SIG-M5 (cell line): Measurements from ENCODE around the gene C19orf25.
"Not testable (repeated sequence)": the region's sequence is repeated elsewhere in the genome, so short reads cannot be mapped to it uniquely, and the experiment has no call there.

Source experiments
- DNase-seq: peaks from one replicate; lab custom pipeline; 2025; lab: John Stamatoyannopoulos, UW

Gene C19orf25

GRCh38 chr19:1512671-1513498 is 33.9 kb upstream of the C19orf25 start, which contains the start of gene ADAMTSL5:
Gene ADAMTSL5 (minus strand): TSS chr19:1513019. CDS start chr19:1510943, 2,076 bp downstream.
- no peak for DNase-seq

DNA sequence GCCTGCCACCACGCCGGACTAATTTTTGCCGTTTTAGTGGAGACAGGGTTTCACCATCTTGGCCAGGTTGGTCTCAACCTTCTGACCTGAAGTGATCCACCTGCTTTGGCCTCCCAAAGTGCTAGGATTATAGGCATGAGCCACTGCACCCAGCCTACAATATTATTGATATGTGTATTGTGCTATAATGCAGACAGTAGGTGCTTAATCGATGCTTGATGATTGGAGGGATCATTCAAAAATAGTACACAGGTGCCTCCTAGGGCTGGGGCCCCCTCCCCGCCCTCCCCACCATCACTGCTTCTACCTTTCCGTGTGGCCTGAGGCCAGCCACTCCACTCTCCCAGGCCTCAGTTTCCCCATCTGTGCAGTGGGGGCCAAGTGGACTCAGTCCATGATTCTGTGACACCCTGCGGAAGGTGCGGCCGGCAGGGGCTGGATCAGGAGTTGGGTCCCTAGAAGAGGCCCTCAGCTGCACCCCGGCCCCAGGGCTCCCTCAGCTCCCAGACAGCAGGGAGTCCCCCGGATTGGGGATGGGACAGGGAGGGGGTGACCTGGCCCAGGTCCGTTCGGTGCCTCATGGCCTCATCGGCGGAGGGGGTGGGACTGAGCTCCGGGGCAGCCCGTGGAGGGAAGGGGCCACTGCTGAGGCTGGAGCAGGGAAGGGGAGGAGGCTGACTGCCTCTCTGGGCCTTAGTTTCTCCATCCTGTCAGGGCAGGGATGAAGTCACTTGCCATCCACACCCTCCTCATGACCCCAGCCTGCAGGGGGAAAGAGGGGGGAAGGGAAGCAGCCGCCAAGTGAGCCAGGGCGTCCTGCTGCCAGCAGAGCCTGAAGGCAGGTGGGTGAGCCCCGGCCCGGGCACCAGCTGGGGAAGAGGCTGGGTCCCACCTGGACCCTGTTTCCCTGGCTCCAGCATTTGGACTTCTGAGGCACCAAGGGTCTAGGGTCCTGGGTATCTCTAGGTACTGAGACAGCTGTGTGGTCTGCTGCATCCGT is 32.6 kb upstream of the C19orf25 start:
- DNase-seq: no peak

DNA sequence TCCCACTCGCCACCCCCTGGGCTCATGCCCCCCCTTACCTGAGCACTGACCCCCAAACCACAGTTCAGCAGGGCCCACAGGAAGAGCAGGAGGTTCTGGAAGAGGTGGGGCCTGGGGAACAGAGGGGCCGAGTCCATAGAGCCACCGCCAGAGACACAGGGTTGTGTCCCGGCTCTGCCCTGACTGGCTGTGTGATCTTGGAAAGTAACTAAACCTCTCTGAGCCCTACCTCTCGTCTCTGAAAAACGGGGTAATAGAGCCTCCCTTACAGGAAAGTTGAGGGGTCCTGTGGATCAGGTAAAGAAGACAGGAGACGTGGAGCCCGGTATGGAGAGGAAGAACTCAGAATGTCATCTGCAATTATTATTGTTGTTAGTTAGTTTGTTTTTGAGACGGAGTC is 31.8 kb upstream of the C19orf25 start:
- DNase-seq: no peak

DNA sequence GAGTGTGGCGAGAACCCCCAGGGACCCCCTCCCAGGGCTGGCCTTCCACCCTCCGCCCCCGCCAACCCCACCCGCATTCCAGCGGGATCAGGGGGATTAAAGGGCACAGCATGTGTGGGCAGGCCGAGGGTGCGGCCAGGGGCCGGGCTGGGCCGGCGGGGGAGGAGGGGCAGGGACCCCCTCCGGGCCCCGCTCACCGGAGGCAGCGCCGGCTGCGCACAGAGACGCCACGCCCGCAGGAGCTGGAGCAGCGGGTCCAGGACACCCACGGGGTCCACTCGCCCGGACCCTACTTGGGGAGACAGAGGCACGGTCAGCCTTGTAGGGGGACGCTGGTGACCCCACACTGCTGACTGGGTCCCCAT is 31.4 kb upstream of the C19orf25 start:
- DNase-seq: no peak

DNA sequence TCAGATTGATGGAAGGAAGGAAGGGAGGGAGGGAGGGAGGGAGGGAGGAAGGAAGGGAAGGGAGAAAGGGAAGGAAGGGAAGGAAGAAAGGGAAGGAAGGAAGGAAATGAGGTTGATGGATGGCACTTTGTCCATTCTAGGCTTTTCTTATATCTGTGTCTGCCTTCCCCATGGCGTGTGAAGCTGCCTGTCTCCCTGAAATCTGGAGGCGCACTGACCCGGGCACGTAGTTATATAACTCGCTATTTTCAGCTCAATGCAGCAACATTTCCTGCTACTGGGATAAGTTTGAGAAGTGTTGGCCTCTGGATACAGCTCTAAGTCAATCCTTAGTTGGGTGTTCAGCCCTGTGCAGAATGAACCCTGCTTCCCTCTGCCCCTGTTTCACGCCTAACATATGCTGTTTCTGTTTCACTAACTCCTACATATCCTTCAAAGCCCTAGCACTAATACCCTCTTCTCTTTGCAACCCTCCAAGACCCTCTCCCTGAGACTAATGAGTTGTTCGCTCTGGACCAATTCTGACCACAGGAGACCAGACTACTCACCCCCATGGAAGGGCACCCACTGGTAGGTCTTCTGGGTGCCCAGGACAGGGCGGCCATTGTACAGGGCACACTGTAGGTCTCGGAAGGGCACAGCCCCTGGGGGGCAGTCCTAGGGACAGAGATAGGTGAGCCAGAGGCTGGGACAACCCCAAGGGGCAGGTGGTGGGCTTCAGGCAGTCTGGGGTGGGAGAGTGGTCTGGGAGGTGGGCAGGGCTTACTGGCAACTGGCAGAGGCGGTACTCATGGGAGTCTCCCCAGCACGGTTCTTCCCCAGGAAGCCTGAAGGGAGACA is 30.8 kb upstream of the C19orf25 start:
- DNase-seq: no peak

DNA sequence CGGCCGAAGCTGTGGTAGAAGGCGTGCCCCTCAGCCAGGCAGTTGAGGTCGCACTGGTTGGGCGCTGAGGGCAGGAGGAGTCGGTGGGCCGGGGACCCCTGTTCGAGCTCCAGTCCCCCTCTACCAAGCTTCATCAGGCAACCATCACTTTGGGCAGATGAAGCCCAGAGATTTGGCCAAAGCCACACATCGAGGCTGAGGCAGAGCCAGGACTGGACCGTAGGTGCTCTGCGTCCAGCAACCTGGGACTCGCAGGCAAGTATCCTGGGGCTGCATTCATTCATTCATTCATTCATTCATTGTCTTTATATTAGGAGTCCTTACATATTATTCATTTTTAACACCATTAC is 29.5 kb upstream of the C19orf25 start:
- DNase-seq: no peak

DNA sequence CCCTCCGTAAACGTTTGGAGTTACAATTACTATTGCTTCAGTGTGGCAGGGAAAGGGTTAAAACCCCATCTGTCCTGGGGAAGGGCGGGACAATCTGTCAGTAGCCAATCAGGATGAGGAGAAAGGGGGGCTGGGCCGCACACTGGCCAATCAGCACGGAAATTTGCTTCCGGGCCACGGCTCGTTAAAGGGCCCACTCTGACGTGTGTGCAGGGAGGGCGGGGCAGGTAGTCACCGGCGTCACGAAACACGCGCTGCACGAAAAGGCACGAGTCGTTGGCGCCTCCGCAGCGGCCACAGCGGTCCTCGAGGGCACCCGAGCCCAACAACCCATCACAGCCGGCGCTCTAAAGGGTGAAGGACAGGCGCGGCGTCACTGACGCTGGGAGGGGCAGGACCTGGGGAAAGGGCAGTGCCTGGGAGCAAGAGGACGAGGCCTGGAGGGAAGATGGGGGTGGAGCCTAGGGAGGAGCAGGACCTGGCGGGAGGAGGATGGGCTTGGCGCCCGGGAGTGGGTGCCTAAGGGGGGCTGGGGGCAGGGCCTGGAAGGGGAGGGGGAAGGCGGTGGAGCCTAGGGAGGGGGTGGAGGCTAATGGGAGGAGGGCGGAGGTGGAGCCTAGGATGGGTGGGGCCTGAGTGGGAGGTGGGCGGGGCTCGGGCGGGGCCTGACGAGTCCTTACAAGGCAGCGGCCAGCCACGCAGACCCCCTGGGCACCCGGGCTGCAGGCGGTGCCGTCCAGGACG is 28.9 kb upstream of the C19orf25 start:
- no peak for DNase-seq

- DNase-seq: no peak
These were observed 28.2 kb upstream of the C19orf25 start for GRCh38 chr19:1507192-1507660.

- DNase-seq: no peak
These were observed 27.2 kb upstream of the C19orf25 start for GRCh38 chr19:1505991-1506881.

GRCh38 chr19:1505012-1505411 is 26.0 kb upstream of the C19orf25 start:
- DNase-seq: no peak

DNA sequence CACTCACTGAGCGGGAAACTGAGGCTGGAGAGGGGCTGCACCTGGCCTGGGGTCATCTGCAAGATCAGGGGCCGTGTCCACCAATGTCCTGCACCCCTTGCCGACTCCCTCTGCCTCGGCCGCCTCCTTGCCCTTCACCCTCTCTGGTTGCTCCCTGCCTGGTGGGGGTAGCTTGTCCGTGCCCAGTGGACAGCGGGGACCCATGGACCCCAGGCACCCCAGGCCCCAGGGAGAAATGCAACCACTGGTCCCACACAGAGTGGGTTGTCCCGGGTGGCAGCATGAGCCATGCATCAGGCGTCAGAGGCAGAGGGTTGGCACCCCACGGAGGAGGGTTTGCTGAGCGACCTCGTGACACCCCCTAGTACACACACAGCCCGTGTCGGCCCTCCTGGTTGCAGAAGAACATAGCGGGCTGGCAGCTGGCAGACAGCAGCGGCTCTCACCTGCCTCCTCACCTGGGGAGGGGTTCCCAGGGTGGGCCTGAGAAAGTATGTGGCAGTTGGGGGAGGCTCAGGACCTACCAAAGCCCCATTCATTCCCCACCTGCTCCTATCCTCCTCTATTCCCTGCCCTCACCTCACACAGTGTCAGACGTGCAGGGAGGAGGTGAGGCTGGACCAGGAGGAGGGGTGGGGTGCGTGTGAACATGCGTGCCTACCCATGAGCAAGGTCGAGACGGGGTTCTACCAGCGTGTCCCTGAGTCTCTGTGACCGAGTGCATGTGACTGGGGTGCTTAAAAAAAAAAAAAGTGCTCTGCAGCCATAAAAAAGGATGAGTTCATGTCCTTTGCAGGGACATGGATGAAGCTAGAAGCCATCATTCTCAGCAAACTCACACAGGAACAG is 25.1 kb upstream of the C19orf25 start:
- DNase-seq: no peak

- no peak for DNase-seq
These were observed 24.3 kb upstream of the C19orf25 start for GRCh38 chr19:1503089-1503924.

DNA sequence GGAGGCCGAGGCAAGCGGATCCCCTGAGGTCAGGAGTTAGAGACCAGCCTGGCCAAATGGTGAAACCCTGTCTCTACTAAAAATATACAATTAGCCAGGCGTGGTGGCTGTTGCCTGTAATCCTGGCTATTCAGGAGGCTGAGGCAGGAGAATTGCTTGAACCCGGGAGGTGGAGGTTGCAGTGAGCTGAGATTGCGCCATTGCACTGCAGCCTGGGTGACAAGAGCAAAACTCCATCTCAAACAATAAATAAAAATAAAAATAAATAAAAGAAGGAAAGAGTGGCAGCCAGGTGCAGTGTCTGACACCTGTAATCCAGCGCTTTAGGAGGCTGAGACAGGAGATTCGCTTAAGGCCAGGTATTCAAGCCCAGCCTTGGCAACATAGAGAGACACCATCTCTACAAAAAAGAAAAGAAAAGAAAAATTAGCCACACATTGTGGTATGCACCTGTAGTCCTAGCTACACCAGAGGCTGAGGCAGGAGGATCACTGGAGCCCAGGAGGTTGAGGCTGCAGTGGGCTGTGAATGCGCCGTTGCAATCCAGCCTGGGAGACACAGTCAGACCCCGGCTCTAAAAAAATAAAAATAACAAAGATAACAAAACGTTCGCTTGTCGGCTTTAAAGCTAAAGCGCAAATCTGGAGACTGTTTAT is 23.5 kb upstream of the C19orf25 start:
- DNase-seq: no peak

DNA sequence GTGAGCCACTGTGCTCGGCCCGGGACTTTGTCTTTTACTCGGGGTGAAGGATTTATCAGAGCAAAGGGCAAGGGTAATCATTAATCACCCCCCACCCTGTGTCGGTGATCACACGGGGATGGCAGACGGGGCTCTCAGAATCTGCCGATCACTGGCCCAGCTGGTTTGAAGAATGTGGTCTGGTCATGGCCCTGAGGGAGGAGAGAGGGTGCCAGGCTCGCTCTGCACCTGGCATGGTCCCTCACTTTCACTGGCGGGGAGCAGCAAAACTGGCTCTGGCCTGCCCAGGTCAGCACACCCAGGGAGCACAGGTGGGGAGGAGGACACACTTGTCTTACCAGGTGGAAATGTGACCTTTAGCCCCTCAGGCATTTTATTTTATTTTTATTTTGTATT is 22.2 kb upstream of the C19orf25 start:
- no peak for DNase-seq

- DNase-seq: not testable (repeated sequence)
These were observed 20.2 kb upstream of the C19orf25 start for GRCh38 chr19:1499231-1499630.

DNA sequence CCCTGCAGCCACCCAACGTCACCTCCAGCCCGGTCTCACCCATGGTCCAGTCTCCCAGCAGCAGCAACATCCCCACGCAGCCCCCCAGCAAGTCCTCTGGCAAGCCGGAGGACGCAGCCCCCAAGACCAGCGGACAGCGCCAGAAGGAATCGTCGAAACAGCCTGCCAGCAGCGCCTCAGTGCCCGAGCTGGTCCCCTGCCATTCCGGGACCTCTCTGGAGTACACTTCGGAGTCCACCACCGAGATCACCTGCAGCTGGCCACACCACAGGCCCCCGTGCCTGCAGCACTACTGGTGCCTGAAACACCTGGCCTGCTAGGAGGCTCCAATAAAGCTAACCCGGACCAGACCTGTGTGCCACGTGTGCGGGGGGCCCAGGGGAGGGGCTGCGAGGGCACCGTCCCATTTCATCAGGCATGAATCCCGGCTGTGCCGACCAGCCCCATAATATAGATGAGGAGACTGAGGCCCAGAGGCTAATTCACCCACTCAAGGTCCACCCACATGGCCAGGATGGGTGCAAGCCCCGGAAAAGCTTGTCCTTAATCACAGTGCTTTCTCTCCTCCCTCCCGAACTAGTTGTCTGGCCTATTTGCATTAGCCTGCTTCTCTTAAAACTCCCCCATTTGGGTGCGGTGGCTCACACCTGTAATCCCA is 18.7 kb upstream of the C19orf25 start:
- no peak for DNase-seq
